ENCODE results near the gene DUSP8.

The DUSP8 gene

DNA sequence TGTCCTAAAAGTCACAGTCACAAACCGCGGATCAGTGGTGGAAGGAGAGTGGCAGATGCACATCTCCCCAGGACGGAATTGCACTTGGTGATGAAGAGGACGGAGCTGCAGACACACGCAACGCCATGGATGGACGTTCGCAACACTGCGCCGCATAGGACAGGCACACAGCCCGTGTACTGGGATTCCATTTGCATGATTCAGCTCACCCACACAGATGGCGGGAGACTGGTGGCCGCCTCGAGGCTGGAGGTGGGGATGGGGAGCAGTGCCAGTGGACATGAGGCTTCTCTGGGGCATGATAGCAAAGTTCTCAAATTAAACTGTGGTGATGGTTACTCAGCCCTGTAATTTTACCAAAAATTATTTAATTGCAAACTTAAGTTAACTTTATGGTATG is 37.4 kb downstream of the DUSP8 start:
- no peaks in the 10 kb centered on the region for H4K20me1 ChIP-seq (ENCODE audit: low read depth, low read length)
- no peaks in the 10 kb centered on the region for H3K9me2 ChIP-seq (replicated peaks; ENCODE audit: insufficient read depth, low read length)
- H3K4me3 ChIP-seq (ENCODE audit: insufficient read depth, low read length, poor library complexity, severe bottlenecking): no peak overlapping the region
- no peaks in the 10 kb centered on the region for H3K36me3 ChIP-seq (ENCODE audit: low read length)
- no peak overlapping the region for H3K27ac ChIP-seq (ENCODE audit: low read depth, low read length)
- no peaks in the 10 kb centered on the region for H3K27me3 ChIP-seq (ENCODE audit: low read length)
- no peak overlapping the region for H3K9ac ChIP-seq (ENCODE audit: low read length)
- H3K79me2 ChIP-seq (ENCODE audit: insufficient read depth, low read length): peaks cover 68% of the 10 kb centered on the region
- no peak overlapping the region for H3K4me2 ChIP-seq (ENCODE audit: low read depth, low read length, poor library complexity, severe bottlenecking)
- no peak for TF ChIP-seq EZH2phosphoT487 (conservative IDR thresholded peaks at IDR 0.05; ENCODE audit: low read length)
- TF ChIP-seq, protein P1, sequence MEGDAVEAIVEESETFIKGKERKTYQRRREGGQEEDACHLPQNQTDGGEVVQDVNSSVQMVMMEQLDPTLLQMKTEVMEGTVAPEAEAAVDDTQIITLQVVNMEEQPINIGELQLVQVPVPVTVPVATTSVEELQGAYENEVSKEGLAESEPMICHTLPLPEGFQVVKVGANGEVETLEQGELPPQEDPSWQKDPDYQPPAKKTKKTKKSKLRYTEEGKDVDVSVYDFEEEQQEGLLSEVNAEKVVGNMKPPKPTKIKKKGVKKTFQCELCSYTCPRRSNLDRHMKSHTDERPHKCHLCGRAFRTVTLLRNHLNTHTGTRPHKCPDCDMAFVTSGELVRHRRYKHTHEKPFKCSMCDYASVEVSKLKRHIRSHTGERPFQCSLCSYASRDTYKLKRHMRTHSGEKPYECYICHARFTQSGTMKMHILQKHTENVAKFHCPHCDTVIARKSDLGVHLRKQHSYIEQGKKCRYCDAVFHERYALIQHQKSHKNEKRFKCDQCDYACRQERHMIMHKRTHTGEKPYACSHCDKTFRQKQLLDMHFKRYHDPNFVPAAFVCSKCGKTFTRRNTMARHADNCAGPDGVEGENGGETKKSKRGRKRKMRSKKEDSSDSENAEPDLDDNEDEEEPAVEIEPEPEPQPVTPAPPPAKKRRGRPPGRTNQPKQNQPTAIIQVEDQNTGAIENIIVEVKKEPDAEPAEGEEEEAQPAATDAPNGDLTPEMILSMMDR (IDR thresholded peaks at IDR 0.05; ENCODE audit: insufficient read depth, low read length, poor library complexity, severe bottlenecking): no peak
- H3K9me3 ChIP-seq (ENCODE audit: insufficient read depth, low read length): no peaks in the 10 kb centered on the region
- H3F3A ChIP-seq (ENCODE audit: insufficient read depth): no peaks in the 10 kb centered on the region
- H2AFZ ChIP-seq (ENCODE audit: low read depth, low read length, severe bottlenecking): no peak overlapping the region

DNA sequence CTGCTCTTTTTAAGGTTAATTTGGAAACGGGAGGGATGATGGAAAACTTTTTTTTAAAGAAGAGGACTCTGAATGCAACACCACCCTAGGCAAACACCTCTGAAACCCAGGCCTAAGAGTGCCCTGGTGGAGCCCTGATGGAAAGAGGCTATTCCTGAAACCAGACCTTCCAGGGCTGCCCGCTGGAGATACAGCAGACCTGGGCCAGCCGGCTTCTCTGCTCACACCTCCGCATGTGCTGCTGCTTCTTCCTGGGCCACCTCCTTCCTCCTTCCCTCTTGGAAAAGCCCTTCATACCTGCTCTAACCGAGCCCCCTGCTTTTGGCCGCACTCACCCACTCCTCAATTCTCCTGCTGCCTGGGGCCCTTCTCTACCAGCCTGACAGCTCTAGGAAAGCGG is 37.9 kb downstream of the DUSP8 start:
- Histone ChIP-seq H2AFZ (ENCODE audit: low read depth, low read length, severe bottlenecking) (no peak overlapping the region), H3K4me2 (ENCODE audit: low read depth, low read length, poor library complexity, severe bottlenecking) (no peak overlapping the region), H3K4me3 (ENCODE audit: insufficient read depth, low read length, poor library complexity, severe bottlenecking) (no peak overlapping the region), H3K9me3 (ENCODE audit: insufficient read depth, low read length) (no peaks in the 10 kb centered on the region), H3F3A (ENCODE audit: insufficient read depth) (no peaks in the 10 kb centered on the region), H3K27ac (ENCODE audit: low read depth, low read length) (no peak overlapping the region), H3K9ac (ENCODE audit: low read length) (no peak overlapping the region), H3K9me2 (replicated peaks; ENCODE audit: insufficient read depth, low read length) (no peaks in the 10 kb centered on the region), H3K79me2 (ENCODE audit: insufficient read depth, low read length) (peaks cover 73% of the 10 kb centered on the region), H4K20me1 (ENCODE audit: low read depth, low read length) (no peaks in the 10 kb centered on the region), H3K27me3 (ENCODE audit: low read length) (no peaks in the 10 kb centered on the region), H3K36me3 (ENCODE audit: low read length) (no peaks in the 10 kb centered on the region)
- TF ChIP-seq EZH2phosphoT487 (conservative IDR thresholded peaks at IDR 0.05; ENCODE audit: low read length): no peak
- TF ChIP-seq, protein P1 (IDR thresholded peaks at IDR 0.05; ENCODE audit: insufficient read depth, low read length, poor library complexity, severe bottlenecking): no peak

DNA sequence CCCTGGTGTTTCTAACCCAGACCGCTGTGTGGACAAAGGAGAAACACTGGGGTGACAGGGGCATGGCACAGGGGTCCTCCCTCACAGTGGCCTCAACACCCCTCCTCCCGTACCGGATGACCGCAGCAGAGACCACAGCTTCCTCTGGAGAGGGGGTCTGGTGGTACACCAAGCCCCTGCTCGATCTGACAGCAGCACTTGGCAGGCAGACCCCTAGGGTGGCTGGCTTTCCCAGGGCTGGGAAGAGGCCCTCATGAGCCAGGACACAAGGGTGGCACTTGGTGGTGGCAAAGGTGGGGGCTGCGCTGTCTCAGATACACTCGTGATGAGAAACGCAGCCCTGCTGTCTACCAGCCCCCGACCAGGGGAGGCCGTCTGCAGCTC is 38.7 kb downstream of the DUSP8 start:
- no peaks in the 10 kb centered on the region for H3K36me3 ChIP-seq (ENCODE audit: low read length)
- no peak for TF ChIP-seq EZH2phosphoT487 (conservative IDR thresholded peaks at IDR 0.05; ENCODE audit: low read length)
- TF ChIP-seq, protein P1 (IDR thresholded peaks at IDR 0.05; ENCODE audit: insufficient read depth, low read length, poor library complexity, severe bottlenecking): no peak
- H3K4me2 ChIP-seq (ENCODE audit: low read depth, low read length, poor library complexity, severe bottlenecking): no peak overlapping the region
- no peak overlapping the region for H3K9ac ChIP-seq (ENCODE audit: low read length)
- no peaks in the 10 kb centered on the region for H3K9me3 ChIP-seq (ENCODE audit: insufficient read depth, low read length)
- no peaks in the 10 kb centered on the region for H3K27me3 ChIP-seq (ENCODE audit: low read length)
- H2AFZ ChIP-seq (ENCODE audit: low read depth, low read length, severe bottlenecking): no peak overlapping the region
- no peak overlapping the region for H3K27ac ChIP-seq (ENCODE audit: low read depth, low read length)
- H3F3A ChIP-seq (ENCODE audit: insufficient read depth): no peaks in the 10 kb centered on the region
- H3K79me2 ChIP-seq (ENCODE audit: insufficient read depth, low read length): peaks cover 81% of the 10 kb centered on the region
- no peaks in the 10 kb centered on the region for H3K9me2 ChIP-seq (replicated peaks; ENCODE audit: insufficient read depth, low read length)
- no peak overlapping the region for H3K4me3 ChIP-seq (ENCODE audit: insufficient read depth, low read length, poor library complexity, severe bottlenecking)
- H4K20me1 ChIP-seq (ENCODE audit: low read depth, low read length): no peaks in the 10 kb centered on the region

All from SU-DHL-6 (cell line).